A549 (cell line): ENCODE results near the gene SLC6A7. TPM values are rescaled to one million over a fixed set of nuclear protein-coding genes. Genes with fewer than 3 reads are reported as not detected.

ENCODE experiments used
- ATAC-seq, 2 experiments: fragments of 200-7000 bp in 1 of 2; fragments of >200 bp in 1 of 2; cut with Nextera tagmentation in 1 of 2; cut with Tn5 transposase in 1 of 2; 3 replicates each; pipeline versions ENCODE4 v1.8.0 to v1.9.1; 2018 to 2020; ENCODE audit warnings: mild to moderate bottlenecking in 1 of 2, moderate library complexity in 1 of 2
- CTCF ChIA-PET: fragments of 300-600 bp; sonication (Branson Sonifier 250); formaldehyde crosslinking; extraction: SDS; loops from one replicate; lab custom pipeline; 2021; ENCODE audit warnings: antibody characterized with exemption, inconsistent platforms; lab: Yijun Ruan, JAX
- POLR2A ChIA-PET: fragments of 350-600 bp; formaldehyde crosslinking; extraction: SDS; loops from one replicate; lab custom pipeline; 2021; ENCODE audit warnings: antibody characterized with exemption, inconsistent platforms; lab: Yijun Ruan, JAX
- DNase-seq, 2 experiments: peaks; one replicate each; pipeline versions ENCODE4 v3.0.0 to v3.0.0-alpha.2; 2011 to 2016; ENCODE audit warnings: low read depth in 1 of 2, low spot score in 1 of 2
- FAIRE-seq: peaks from 2 replicates; lab custom pipeline; 2011; peaks lifted over from hg19 to GRCh38; lab: Jason Lieb, UNC
- H3K27ac ChIP-seq, 2 experiments: fragments of >200 bp; sonication (Bioruptor Twin); formaldehyde crosslinking; 3 replicates each; pipeline ENCODE4 v1.5.1; 2016 to 2017
- H3K4me1 ChIP-seq: fragments of >200 bp; sonication (Bioruptor Twin); formaldehyde crosslinking; 3 replicates; pipeline ENCODE4 v1.6.1; 2016
- H3K4me2 ChIP-seq: fragments of >200 bp; sonication (Bioruptor Twin); formaldehyde crosslinking; 3 replicates; pipeline ENCODE4 v1.6.1; 2016
- H3K4me3 ChIP-seq: fragments of >200 bp; sonication (Bioruptor Twin); formaldehyde crosslinking; 3 replicates; pipeline ENCODE4 v1.5.1; 2016
- H3K9me3 ChIP-seq: fragments of >200 bp; sonication (Bioruptor Twin); formaldehyde crosslinking; 3 replicates; pipeline ENCODE4 v1.6.1; 2016
- CBX8 ChIP-seq: fragments of 200-600 bp; sonication (generic); IDR thresholded peaks from 2 replicates; pipeline ENCODE4 v1.6.1; 2016
- EHMT2 ChIP-seq: fragments of 200-600 bp; sonication (generic); IDR thresholded peaks from 2 replicates; pipeline ENCODE4 v1.6.1; 2016; ENCODE audit warnings: antibody characterized with exemption, low read depth, mild to moderate bottlenecking, moderate library complexity
- FOSB ChIP-seq: fragments of 250-450 bp; sonication (Bioruptor Pico); IDR thresholded peaks from 2 replicates; pipeline ENCODE4 v1.5.0; 2020; ENCODE audit warnings: mild to moderate bottlenecking, moderate library complexity
- HDAC2 ChIP-seq: fragments of 200-600 bp; sonication (generic); IDR thresholded peaks from 2 replicates; pipeline ENCODE4 v1.6.1; 2016
- HOXB5 ChIP-seq: fragments of 250-450 bp; sonication (Bioruptor Pico); IDR thresholded peaks from 2 replicates; pipeline ENCODE4 v1.5.0; 2020; ENCODE audit warnings: mild to moderate bottlenecking, moderate library complexity
- KDM5A ChIP-seq: fragments of 200-600 bp; sonication (generic); IDR thresholded peaks from 2 replicates; pipeline ENCODE4 v1.6.1; 2016; ENCODE audit warnings: antibody characterized with exemption, mild to moderate bottlenecking
- MAFK ChIP-seq: fragments of 450-650 bp; IDR thresholded peaks from 2 replicates; pipeline ENCODE4 v1.6.1; 2014; ENCODE audit not compliant: partially characterized antibody
- MAZ ChIP-seq: fragments of 150-350 bp; IDR thresholded peaks from 2 replicates; pipeline ENCODE4 v1.6.1; 2014; ENCODE audit warnings: antibody characterized with exemption, low read depth, low read length, borderline replicate concordance
- NPAS2 ChIP-seq: fragments of 250-450 bp; sonication (Bioruptor Pico); IDR thresholded peaks from 2 replicates; pipeline ENCODE4 v1.8.0; 2022; ENCODE audit warnings: mild to moderate bottlenecking, moderate library complexity, borderline replicate concordance
- NR3C1 ChIP-seq: fragments of >200 bp; sonication (Bioruptor Twin); formaldehyde crosslinking; IDR thresholded peaks from 3 replicates; pipeline ENCODE4 v1.6.1; 2017
- PHF8 ChIP-seq: fragments of 200-600 bp; sonication (generic); IDR thresholded peaks from 2 replicates; pipeline ENCODE4 v1.6.1; 2016; ENCODE audit warnings: low read depth, mild to moderate bottlenecking, antibody characterized with exemption, moderate library complexity, borderline replicate concordance
- POLR2A ChIP-seq: IDR thresholded peaks from 2 replicates; pipeline ENCODE4 v1.6.1; 2012; ENCODE audit warnings: mild to moderate bottlenecking, low read length
- POLR2AphosphoS2 ChIP-seq: conservative IDR thresholded peaks from 2 replicates; pipeline ENCODE4 v1.6.1; 2012; ENCODE audit warnings: low read length, improper control_type of control experiment, inconsistent platforms
- RARB ChIP-seq: fragments of 250-450 bp; sonication (Bioruptor Pico); IDR thresholded peaks from 2 replicates; pipeline ENCODE4 v1.8.0; 2021; ENCODE audit warnings: mild to moderate bottlenecking, moderate library complexity
- RNF2 ChIP-seq: fragments of 200-600 bp; sonication (generic); IDR thresholded peaks from 2 replicates; pipeline ENCODE4 v1.6.1; 2016; ENCODE audit warnings: low read depth, mild to moderate bottlenecking, antibody characterized with exemption, moderate library complexity, borderline replicate concordance
- SREBF2 ChIP-seq: fragments of 450-650 bp; IDR thresholded peaks from 2 replicates; pipeline ENCODE4 v1.6.1; 2014; ENCODE audit warnings: mild to moderate bottlenecking, moderate library complexity
- ZNF302 ChIP-seq: fragments of 250-450 bp; sonication (Bioruptor Pico); IDR thresholded peaks from 2 replicates; pipeline ENCODE4 v1.9.0; 2021; ENCODE audit warnings: inconsistent platforms, mild to moderate bottlenecking, moderate library complexity
- WGBS: methylation state at CpG from one replicate; pipeline ENCODE4 v1.1.6; 2017; ENCODE audit errors: missing lambda C conversion rate; 5-methylcytosine and 5-hydroxymethylcytosine counted together
- polyA plus RNA-seq, 4 experiments: library from polyadenylated mRNA; depleted of rRNA in 3 of 4; stranded (reverse); fragments of >200 nt; fragmentation: RNase III in 1 of 4; extraction: RNeasy Plus Mini Kit Qiagen cat#74134 plus additional on column Dnase treatment in 1 of 4; gene quantifications; 2 replicates in 3 of 4; 3 replicates in 1 of 4; pipeline ENCODE4 v1.2.3, GENCODE V29; 2011 to 2017
- TF ChIP-seq, protein P1 (sequence below): IDR thresholded peaks from 2 replicates; pipeline ENCODE4 v1.6.1; 2012
- TF ChIP-seq, protein P2 (sequence below): fragments of 250-450 bp; sonication (Bioruptor Pico); IDR thresholded peaks from 2 replicates; pipeline ENCODE4 v1.5.0; 2020; ENCODE audit warnings: low read depth, mild to moderate bottlenecking, moderate library complexity
- TF ChIP-seq, protein P3 (sequence below): fragments of >200 bp; sonication (Bioruptor Twin); formaldehyde crosslinking; IDR thresholded peaks from 3 replicates; pipeline ENCODE4 v1.6.1; 2016
- TF ChIP-seq, protein P4 (sequence below): fragments of >200 bp; sonication (Bioruptor Twin); formaldehyde crosslinking; IDR thresholded peaks from 2 replicates; pipeline ENCODE4 v1.6.1; 2016
- TF ChIP-seq, protein P5 (sequence below): fragments of >200 bp; sonication (Bioruptor Twin); formaldehyde crosslinking; IDR thresholded peaks from 3 replicates; pipeline ENCODE4 v1.5.1; 2016

Gene SLC6A7
- polyA plus RNA-seq, 2 of the 4 experiments (the other 2 are of a cell fraction) = not detected

DNA sequence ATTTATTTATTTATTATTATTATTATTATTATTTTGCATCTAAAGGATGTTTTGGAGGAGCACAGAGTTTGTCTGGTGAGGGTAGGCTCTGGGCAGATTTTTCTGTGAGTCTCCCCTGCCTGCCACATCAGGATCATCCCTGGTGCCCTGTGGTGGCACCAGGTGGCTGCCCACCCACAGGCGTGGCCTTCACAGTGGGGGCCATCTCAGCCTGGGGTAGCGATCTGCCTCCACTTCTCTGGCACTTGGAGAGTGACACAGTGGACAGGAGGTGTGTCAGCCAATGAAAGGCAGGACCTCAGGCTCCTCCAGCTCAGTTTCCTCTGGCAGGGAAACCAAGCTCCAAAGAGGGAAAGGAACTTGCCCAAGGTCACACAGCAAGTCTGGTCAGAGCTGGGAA lies 30.0 kb downstream of the SLC6A7 start:
- ChIA-PET CTCF (interaction anchor here (0.9 to 8.5 kb wide), 15 partner anchors 9 to 382 kb away, joined by 3 to 140 read pairs (median 8); partner anchors contain the start of genes PDGFRB and SLC6A7), POLR2A (no interaction called here)
- DNase-seq = no peak
- no peak overlapping the region for H3K4me2 ChIP-seq
- WGBS = 100% methylated on average over 1 of the region's 2 CpGs
- H3K4me1 ChIP-seq = no peaks in the 10 kb centered on the region
- TF ChIP-seq, protein P1, sequence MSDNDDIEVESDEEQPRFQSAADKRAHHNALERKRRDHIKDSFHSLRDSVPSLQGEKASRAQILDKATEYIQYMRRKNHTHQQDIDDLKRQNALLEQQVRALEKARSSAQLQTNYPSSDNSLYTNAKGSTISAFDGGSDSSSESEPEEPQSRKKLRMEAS = no peak
- TF ChIP-seq NR3C1 = no peak
- FAIRE-seq = no peak
- H3K9me3 ChIP-seq = no peaks in the 10 kb centered on the region
- no peak overlapping the region for H3K27ac ChIP-seq
- no peak for ATAC-seq
- no peak overlapping the region for H3K4me3 ChIP-seq

DNA sequence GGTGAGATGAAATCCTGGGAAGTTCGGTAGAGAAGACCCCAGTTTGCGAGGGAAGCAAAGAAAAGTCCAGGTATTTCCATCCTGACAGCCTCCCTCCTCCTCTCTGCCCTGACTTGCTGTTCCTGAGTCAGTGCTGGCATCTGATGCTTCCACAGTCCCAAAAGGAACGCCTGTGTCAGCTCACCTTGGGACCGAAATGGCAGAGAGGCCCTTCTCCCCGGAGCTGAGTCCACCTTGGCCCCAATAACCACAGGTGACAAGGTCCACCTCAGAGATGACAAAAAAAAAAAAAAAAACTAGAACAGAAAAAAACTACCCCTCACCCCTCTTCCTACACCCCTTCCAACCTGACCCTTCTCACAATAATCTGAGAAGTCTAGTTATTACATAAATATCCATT lies 31.6 kb downstream of the SLC6A7 start:
- Histone ChIP-seq H3K4me3 (no peak overlapping the region), H3K27ac (no peak overlapping the region), H3K4me1 (no peaks in the 10 kb centered on the region), H3K9me3 (no peaks in the 10 kb centered on the region)
- no peak for ATAC-seq
- POLR2A ChIA-PET = no interaction called here
- TF ChIP-seq, protein P2, sequence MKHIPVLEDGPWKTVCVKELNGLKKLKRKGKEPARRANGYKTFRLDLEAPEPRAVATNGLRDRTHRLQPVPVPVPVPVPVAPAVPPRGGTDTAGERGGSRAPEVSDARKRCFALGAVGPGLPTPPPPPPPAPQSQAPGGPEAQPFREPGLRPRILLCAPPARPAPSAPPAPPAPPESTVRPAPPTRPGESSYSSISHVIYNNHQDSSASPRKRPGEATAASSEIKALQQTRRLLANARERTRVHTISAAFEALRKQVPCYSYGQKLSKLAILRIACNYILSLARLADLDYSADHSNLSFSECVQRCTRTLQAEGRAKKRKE = no peak
- TF ChIP-seq KDM5A = no peak
- no peak for TF ChIP-seq NPAS2 (CRISPR knock-in tag)
- no peak for TF ChIP-seq HOXB5 (CRISPR knock-in tag)
- no peak for TF ChIP-seq FOSB (CRISPR knock-in tag)
- TF ChIP-seq, all 56 proteins: peak for 0
- FAIRE-seq = no peak
- DNase-seq = no peak
- 82% methylated on average over 5 of the region's 5 CpGs for WGBS
- CTCF ChIA-PET = interaction anchor here (1.2 kb wide), 1 partner anchor 376 kb away, joined by 3 read pairs; no protein-coding TSS in a partner anchor
- no peak overlapping the region for H3K4me2 ChIP-seq

DNA sequence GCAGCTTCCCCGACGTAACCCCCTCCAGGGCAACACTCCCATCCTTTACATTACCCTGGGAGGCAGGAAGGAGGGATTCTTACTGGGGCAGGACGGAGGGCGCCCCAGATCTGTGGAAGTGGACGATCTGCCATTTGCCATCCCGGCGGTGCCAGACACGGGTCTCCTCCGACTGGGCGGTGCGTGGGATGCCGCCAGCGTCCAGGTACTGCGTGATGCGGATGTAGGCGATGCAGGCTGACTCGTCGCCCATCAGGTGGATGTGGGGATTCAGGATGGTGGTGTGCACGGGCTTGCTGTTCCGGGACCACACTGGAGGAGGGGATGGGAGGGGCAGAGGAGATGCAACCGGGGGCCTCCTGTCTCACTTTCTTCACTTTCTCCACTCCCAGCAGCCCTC lies 33.0 kb downstream of the SLC6A7 start:
- Histone ChIP-seq H3K9me3 (no peaks in the 10 kb centered on the region), H3K4me2 (no peak overlapping the region), H3K4me1 (peaks cover 7% of the 10 kb centered on the region; the same call in 1 of the 3 replicates), H3K27ac (no peak overlapping the region), H3K4me3 (no peak overlapping the region)
- WGBS = 82% methylated on average over 21 of the region's 21 CpGs
- FAIRE-seq (no peak), ATAC-seq (no peak), DNase-seq (no peak)
- ChIA-PET CTCF (interaction anchor here (1.0 to 2.2 kb wide), 5 partner anchors 8 to 386 kb away, joined by 3 to 7 read pairs (median 3); no protein-coding TSS in a partner anchor), POLR2A (no interaction called here)
- TF ChIP-seq, protein P3, sequence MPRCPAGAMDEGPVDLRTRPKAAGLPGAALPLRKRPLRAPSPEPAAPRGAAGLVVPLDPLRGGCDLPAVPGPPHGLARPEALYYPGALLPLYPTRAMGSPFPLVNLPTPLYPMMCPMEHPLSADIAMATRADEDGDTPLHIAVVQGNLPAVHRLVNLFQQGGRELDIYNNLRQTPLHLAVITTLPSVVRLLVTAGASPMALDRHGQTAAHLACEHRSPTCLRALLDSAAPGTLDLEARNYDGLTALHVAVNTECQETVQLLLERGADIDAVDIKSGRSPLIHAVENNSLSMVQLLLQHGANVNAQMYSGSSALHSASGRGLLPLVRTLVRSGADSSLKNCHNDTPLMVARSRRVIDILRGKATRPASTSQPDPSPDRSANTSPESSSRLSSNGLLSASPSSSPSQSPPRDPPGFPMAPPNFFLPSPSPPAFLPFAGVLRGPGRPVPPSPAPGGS = no peak
- TF ChIP-seq, protein P2 = no peak
- TF ChIP-seq, protein P4, sequence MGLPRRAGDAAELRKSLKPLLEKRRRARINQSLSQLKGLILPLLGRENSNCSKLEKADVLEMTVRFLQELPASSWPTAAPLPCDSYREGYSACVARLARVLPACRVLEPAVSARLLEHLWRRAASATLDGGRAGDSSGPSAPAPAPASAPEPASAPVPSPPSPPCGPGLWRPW = no peak
- TF ChIP-seq, protein P5, sequence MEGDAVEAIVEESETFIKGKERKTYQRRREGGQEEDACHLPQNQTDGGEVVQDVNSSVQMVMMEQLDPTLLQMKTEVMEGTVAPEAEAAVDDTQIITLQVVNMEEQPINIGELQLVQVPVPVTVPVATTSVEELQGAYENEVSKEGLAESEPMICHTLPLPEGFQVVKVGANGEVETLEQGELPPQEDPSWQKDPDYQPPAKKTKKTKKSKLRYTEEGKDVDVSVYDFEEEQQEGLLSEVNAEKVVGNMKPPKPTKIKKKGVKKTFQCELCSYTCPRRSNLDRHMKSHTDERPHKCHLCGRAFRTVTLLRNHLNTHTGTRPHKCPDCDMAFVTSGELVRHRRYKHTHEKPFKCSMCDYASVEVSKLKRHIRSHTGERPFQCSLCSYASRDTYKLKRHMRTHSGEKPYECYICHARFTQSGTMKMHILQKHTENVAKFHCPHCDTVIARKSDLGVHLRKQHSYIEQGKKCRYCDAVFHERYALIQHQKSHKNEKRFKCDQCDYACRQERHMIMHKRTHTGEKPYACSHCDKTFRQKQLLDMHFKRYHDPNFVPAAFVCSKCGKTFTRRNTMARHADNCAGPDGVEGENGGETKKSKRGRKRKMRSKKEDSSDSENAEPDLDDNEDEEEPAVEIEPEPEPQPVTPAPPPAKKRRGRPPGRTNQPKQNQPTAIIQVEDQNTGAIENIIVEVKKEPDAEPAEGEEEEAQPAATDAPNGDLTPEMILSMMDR = no peak
- no peak for TF ChIP-seq POLR2A
- TF ChIP-seq EHMT2 = no peak
- TF ChIP-seq PHF8 = no peak
- TF ChIP-seq SREBF2 = no peak
- TF ChIP-seq RNF2 = no peak
- no peak for TF ChIP-seq RARB (CRISPR knock-in tag)
- TF ChIP-seq MAZ = no peak
- no peak for TF ChIP-seq CBX8
- no peak for TF ChIP-seq MAFK
- TF ChIP-seq HDAC2 = no peak
- no peak for TF ChIP-seq ZNF302 (CRISPR knock-in tag)
- no peak for TF ChIP-seq POLR2AphosphoS2
